ENCODE data around the gene ALG14.
A peak's percentile ranks its signal among the peaks of the same experiment; 100 is the strongest.

The ALG14 gene

GRCh38 chr1:95072532-95073419, at the start of gene ALG14:
Gene ALG14, minus strand, starts transcription at chr1:95072951. Its CDS starts 53 bp downstream, at chr1:95072898.
- no peaks in the 10 kb centered on the region for H3K4me1 ChIP-seq (ENCODE audit: control insufficient read depth, insufficient read depth, low read length)
- H3K4me3 ChIP-seq (ENCODE audit: low read depth, low read length), result peak within 1 kb of the TSS; percentile 98
- peak within 1 kb of the TSS; percentile 17; the same call in 1 of the 2 replicates for H3K9ac ChIP-seq (ENCODE audit: low read depth, low read length)
- H3K27ac ChIP-seq (ENCODE audit: low read depth, low read length), result peak within 1 kb of the TSS; percentile 47
- no peaks in the 10 kb centered on the region for H3K36me3 ChIP-seq (ENCODE audit: control insufficient read depth, insufficient read depth, low read length)
- H3K9me3 ChIP-seq (ENCODE audit: control insufficient read depth, insufficient read depth, low read length), result no peaks in the 10 kb centered on the region
- no peaks in the 10 kb centered on the region; the same call in 1 of the 2 replicates for H3K27me3 ChIP-seq (ENCODE audit: control insufficient read depth, insufficient read depth, low read length)

- Histone ChIP-seq H3K4me3 (ENCODE audit: low read depth, low read length) (no peak overlapping the region), H3K27me3 (ENCODE audit: control insufficient read depth, insufficient read depth, low read length) (peaks cover 14% of the 10 kb centered on the region), H3K4me1 (ENCODE audit: control insufficient read depth, insufficient read depth, low read length) (peaks cover 12% of the 10 kb centered on the region; the same call in 1 of the 2 replicates), H3K9ac (ENCODE audit: low read depth, low read length) (no peak overlapping the region), H3K36me3 (ENCODE audit: control insufficient read depth, insufficient read depth, low read length) (no peaks in the 10 kb centered on the region), H3K9me3 (ENCODE audit: control insufficient read depth, insufficient read depth, low read length) (no peaks in the 10 kb centered on the region), H3K27ac (ENCODE audit: low read depth, low read length) (no peak overlapping the region)
Observed at GRCh38 chr1:95122151-95122697, 49.5 kb upstream of the ALG14 start.

DNA sequence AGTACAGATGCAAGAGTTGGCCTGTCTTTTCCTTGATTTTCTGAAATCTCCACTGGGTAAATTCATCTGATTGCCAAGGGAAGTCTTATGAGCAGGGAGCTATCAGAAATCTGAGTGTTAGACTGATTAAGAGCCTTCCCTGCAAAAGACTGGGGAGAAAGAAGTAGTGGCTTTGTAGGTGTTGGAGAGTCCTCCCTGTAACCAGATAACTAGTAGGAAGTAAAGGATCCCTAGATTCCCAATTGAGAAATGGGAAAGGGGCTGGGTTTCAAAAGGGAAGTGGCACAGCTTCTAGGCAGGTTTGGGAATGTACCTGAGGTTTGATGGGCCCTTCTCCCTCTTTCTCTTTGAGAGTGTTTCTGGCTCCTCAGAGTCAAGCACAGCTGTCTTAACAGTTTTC, 46.5 kb upstream of the ALG14 start:
- Histone ChIP-seq H3K27me3 (ENCODE audit: control insufficient read depth, insufficient read depth, low read length) (peaks cover 14% of the 10 kb centered on the region), H3K9me3 (ENCODE audit: control insufficient read depth, insufficient read depth, low read length) (no peaks in the 10 kb centered on the region), H3K4me3 (ENCODE audit: low read depth, low read length) (no peak overlapping the region), H3K36me3 (ENCODE audit: control insufficient read depth, insufficient read depth, low read length) (no peaks in the 10 kb centered on the region), H3K4me1 (ENCODE audit: control insufficient read depth, insufficient read depth, low read length) (peaks cover 18% of the 10 kb centered on the region; the same call in 1 of the 2 replicates), H3K27ac (ENCODE audit: low read depth, low read length) (no peak overlapping the region), H3K9ac (ENCODE audit: low read depth, low read length) (no peak overlapping the region)

DNA sequence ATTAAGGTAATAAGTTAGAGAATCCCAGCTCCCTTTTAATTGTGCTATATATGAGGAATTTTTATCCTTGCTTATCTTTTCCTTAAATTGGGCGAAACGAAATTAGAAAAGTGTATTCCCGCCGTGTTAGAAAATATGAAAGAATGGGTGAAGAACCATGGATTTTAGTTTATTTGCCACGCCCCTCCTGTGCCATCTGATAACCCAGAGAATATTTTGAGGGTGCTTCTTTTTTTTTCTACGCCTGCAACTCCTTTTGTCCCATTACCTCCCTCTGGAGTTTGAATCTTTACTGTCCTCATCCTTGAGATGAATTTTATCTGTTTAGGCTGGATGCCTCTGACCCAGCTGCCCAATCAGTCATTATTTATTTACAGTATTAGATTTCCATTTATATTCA, 46.0 kb upstream of the ALG14 start:
- peak overlapping the region; percentile 86; the same call in 1 of the 2 replicates for H3K4me3 ChIP-seq (ENCODE audit: low read depth, low read length)
- no peak overlapping the region for H3K27ac ChIP-seq (ENCODE audit: low read depth, low read length)
- H3K27me3 ChIP-seq (ENCODE audit: control insufficient read depth, insufficient read depth, low read length), result peaks cover 14% of the 10 kb centered on the region
- no peaks in the 10 kb centered on the region for H3K9me3 ChIP-seq (ENCODE audit: control insufficient read depth, insufficient read depth, low read length)
- peaks cover 18% of the 10 kb centered on the region; the same call in 1 of the 2 replicates for H3K4me1 ChIP-seq (ENCODE audit: control insufficient read depth, insufficient read depth, low read length)
- H3K9ac ChIP-seq (ENCODE audit: low read depth, low read length), result no peak overlapping the region
- H3K36me3 ChIP-seq (ENCODE audit: control insufficient read depth, insufficient read depth, low read length), result no peaks in the 10 kb centered on the region

DNA sequence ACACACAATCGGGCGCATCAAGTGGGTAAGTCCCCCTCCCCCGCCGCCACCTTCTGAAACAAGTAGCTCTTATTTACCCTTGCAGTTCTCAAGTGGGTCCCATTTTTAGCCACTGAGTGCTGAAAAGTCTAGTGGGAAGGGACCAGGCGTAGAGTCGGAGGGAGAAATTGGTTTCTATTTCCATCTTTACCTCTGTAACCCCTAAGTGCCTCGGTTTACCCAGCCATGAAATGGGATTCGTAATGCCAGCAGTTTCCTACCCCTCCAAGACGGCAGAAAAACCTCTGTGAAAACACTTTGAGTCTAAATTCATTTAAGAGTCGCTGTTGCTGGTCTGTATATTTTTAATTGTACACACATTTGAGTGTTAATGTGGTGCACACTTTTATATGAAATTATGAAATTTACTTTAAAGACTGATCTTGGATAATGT, 45.3 kb upstream of the ALG14 start:
- Histone ChIP-seq H3K36me3 (ENCODE audit: control insufficient read depth, insufficient read depth, low read length) (no peaks in the 10 kb centered on the region), H3K4me3 (ENCODE audit: low read depth, low read length) (peak overlapping the region; percentile 86)

DNA sequence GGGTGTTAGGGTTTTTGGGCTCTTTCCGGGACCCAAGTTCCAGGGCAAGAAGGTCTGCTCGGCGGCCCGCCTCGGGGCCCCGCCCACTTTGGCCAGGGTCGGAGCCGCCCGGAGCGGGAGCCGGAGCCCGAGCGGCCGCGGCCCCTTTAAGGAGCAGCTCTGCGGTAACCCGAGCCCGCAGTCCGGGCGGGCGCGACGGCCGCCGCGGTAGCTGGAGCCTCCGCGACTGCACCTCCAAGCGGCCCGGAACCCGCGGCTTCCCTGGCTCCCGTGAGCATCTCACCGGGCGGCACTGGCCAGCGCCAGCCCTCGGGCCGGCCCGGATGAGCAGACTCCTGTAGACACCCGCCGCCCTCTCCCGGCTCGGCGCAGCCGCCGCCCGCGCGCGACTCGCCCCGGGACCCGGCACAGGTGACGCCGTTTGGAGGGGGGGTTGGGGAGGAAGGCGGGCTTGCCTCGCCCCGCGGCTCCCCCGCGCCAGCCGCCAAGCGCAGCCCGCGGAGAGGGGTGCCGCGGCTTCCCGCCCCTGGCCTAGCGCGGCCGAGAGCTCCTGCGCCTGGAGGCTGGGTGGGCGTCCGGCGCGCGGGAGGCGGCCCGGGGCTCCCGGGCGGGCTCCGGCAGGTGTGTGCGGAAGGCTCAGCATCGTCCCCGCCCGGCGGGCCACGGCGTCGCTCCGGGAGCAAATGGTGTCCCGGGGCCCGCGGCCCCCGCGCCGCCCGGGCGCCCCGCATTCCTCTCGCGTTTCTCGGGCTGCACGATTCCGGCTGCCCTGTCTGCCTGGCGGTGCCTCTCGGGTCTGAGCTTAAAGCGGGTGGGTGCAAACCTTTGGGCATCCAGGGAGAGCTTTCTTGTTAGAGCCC, 44.7 kb upstream of the ALG14 start, which contains the start of gene TLCD4:
Gene TLCD4 (plus strand): TSS at position 149 of the 860 bp plus-strand sequence. CDS start 26,547 bp downstream, outside the sequence.
- Histone ChIP-seq H3K27me3 (ENCODE audit: control insufficient read depth, insufficient read depth, low read length) (peaks cover 14% of the 10 kb centered on the region), H3K9ac (ENCODE audit: low read depth, low read length) (peak within 1 kb of the TSS; percentile 10; the same call in 1 of the 2 replicates), H3K4me3 (ENCODE audit: low read depth, low read length) (peak within 1 kb of the TSS; percentile 86), H3K27ac (ENCODE audit: low read depth, low read length) (peak within 1 kb of the TSS; percentile 21), H3K36me3 (ENCODE audit: control insufficient read depth, insufficient read depth, low read length) (no peaks in the 10 kb centered on the region), H3K4me1 (ENCODE audit: control insufficient read depth, insufficient read depth, low read length) (peaks cover 18% of the 10 kb centered on the region; the same call in 1 of the 2 replicates), H3K9me3 (ENCODE audit: control insufficient read depth, insufficient read depth, low read length) (no peaks in the 10 kb centered on the region)

More for the DNA sequence above, 45.3 kb upstream of the ALG14 start:
- Histone ChIP-seq H3K9me3 (ENCODE audit: control insufficient read depth, insufficient read depth, low read length) (no peaks in the 10 kb centered on the region), H3K27ac (ENCODE audit: low read depth, low read length) (no peak overlapping the region), H3K4me1 (ENCODE audit: control insufficient read depth, insufficient read depth, low read length) (peaks cover 18% of the 10 kb centered on the region; the same call in 1 of the 2 replicates), H3K9ac (ENCODE audit: low read depth, low read length) (peak overlapping the region; percentile 10; the same call in 1 of the 2 replicates), H3K27me3 (ENCODE audit: control insufficient read depth, insufficient read depth, low read length) (peaks cover 14% of the 10 kb centered on the region)

- H3K36me3 ChIP-seq (ENCODE audit: control insufficient read depth, insufficient read depth, low read length), result no peaks in the 10 kb centered on the region
- peak overlapping the region; percentile 21 for H3K27ac ChIP-seq (ENCODE audit: low read depth, low read length)
- no peak overlapping the region for H3K9ac ChIP-seq (ENCODE audit: low read depth, low read length)
- H3K27me3 ChIP-seq (ENCODE audit: control insufficient read depth, insufficient read depth, low read length), result peaks cover 14% of the 10 kb centered on the region
- peaks cover 18% of the 10 kb centered on the region; the same call in 1 of the 2 replicates for H3K4me1 ChIP-seq (ENCODE audit: control insufficient read depth, insufficient read depth, low read length)
- H3K9me3 ChIP-seq (ENCODE audit: control insufficient read depth, insufficient read depth, low read length), result no peaks in the 10 kb centered on the region
- peak overlapping the region; percentile 86 for H3K4me3 ChIP-seq (ENCODE audit: low read depth, low read length)
Observed at GRCh38 chr1:95116580-95117206, 43.9 kb upstream of the ALG14 start.

DNA sequence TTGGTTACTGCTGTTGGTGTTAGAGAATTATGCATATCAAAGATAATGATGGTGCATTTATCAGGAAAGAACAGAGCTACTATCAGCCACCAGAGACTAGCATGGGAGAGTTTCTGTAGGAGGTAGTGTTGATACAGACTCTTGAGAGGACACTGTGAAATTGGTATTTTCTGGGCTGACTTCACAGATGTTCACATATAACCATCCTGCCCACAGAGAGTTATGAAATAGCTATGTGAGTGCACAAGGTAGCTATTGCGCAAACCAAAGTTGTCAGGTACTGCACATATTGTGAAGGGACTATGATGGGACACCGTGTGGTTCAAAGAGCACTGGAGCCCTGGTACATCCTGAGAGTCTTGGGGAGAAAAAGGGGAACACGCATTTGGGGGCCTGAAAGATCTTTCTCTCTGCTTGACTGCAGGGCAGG, 43.0 kb upstream of the ALG14 start:
- H3K27me3 ChIP-seq (ENCODE audit: control insufficient read depth, insufficient read depth, low read length), result peaks cover 14% of the 10 kb centered on the region
- H3K4me3 ChIP-seq (ENCODE audit: low read depth, low read length), result no peak overlapping the region
- H3K4me1 ChIP-seq (ENCODE audit: control insufficient read depth, insufficient read depth, low read length), result peaks cover 18% of the 10 kb centered on the region; the same call in 1 of the 2 replicates
- H3K9ac ChIP-seq (ENCODE audit: low read depth, low read length), result no peak overlapping the region
- H3K36me3 ChIP-seq (ENCODE audit: control insufficient read depth, insufficient read depth, low read length), result no peaks in the 10 kb centered on the region
- H3K27ac ChIP-seq (ENCODE audit: low read depth, low read length), result no peak overlapping the region
- no peaks in the 10 kb centered on the region for H3K9me3 ChIP-seq (ENCODE audit: control insufficient read depth, insufficient read depth, low read length)

DNA sequence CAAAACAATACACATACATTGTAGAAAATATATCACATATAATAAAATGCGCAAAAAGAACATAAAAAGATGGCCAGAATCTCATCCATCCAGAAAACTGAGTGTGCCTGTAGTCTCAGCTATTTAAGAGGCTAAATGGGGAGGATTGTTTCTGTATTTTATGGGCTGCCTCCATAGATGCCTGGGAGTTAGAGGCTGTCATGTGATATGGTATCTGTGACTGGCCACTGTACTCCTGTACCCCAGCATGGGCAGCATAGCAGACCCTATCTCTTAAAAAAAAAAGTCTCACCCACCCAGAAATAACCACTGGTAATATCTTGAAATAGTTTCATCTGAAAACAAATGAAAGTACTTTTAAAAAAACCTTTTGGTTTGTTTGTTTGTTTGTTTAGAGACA, 40.9 kb upstream of the ALG14 start:
- H3K4me3 ChIP-seq (ENCODE audit: low read depth, low read length), result no peak overlapping the region
- H3K9me3 ChIP-seq (ENCODE audit: control insufficient read depth, insufficient read depth, low read length), result no peaks in the 10 kb centered on the region
- 0 out of 2 replicates have a peak, but pooled peaks cover 10% of the 10 kb centered on the region for H3K4me1 ChIP-seq (ENCODE audit: control insufficient read depth, insufficient read depth, low read length)
- H3K27me3 ChIP-seq (ENCODE audit: control insufficient read depth, insufficient read depth, low read length), result peaks cover 8% of the 10 kb centered on the region
- H3K27ac ChIP-seq (ENCODE audit: low read depth, low read length), result no peak overlapping the region
- H3K36me3 ChIP-seq (ENCODE audit: control insufficient read depth, insufficient read depth, low read length), result no peaks in the 10 kb centered on the region
- H3K9ac ChIP-seq (ENCODE audit: low read depth, low read length), result no peak overlapping the region

DNA sequence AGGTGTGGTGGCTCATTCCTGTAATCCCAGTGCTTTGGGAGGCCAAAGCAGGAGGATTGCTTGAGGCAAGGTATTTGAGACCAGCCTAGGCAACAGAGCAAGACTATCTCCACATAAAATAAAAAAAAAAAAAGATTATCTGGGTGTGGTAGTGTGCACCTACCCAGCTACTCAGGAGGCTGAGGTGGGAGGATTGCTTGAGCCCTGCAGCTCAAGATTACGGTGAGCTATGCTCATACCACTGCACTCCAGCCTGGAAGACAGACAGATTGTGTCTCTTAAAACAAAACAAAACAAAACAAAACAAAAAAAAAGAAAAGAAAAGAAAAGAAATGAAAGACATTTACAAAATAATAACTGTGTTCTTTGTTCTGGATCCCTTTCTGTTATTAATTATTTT, 38.3 kb upstream of the ALG14 start:
- Histone ChIP-seq H3K4me1 (ENCODE audit: control insufficient read depth, insufficient read depth, low read length) (0 out of 2 replicates have a peak, but pooled peaks cover under 1% of the 10 kb centered on the region), H3K9me3 (ENCODE audit: control insufficient read depth, insufficient read depth, low read length) (no peaks in the 10 kb centered on the region), H3K36me3 (ENCODE audit: control insufficient read depth, insufficient read depth, low read length) (no peaks in the 10 kb centered on the region), H3K9ac (ENCODE audit: low read depth, low read length) (no peak overlapping the region), H3K4me3 (ENCODE audit: low read depth, low read length) (no peak overlapping the region), H3K27ac (ENCODE audit: low read depth, low read length) (no peak overlapping the region), H3K27me3 (ENCODE audit: control insufficient read depth, insufficient read depth, low read length) (no peaks in the 10 kb centered on the region)

All from HUES48 (cell line).